WTC11 (cell line): ENCODE data around the gene MRPS9. TPM values are rescaled to one million over a fixed set of nuclear protein-coding genes. Genes with fewer than 3 reads are reported as not detected.

Source experiments
- ATAC-seq: fragments of 200-7000 bp; cut with Tn5 transposase; 2 replicates; pipeline ENCODE4 v1.10.0; 2021; ENCODE audit warnings: mild to moderate bottlenecking, moderate library complexity
- CTCF ChIA-PET: fragments of 300-600 bp; sonication (Branson Sonifier 250); formaldehyde crosslinking; loops from one replicate; lab custom pipeline; 2021; ENCODE audit warnings: antibody characterized with exemption; lab: Charles Lee
- POLR2A ChIA-PET: fragments of 350-600 bp; sonication (Branson Sonifier 250); formaldehyde crosslinking; loops from one replicate; lab custom pipeline; 2021; ENCODE audit warnings: antibody characterized with exemption; lab: Charles Lee
- DNase-seq: peaks from one replicate; pipeline ENCODE4 v3.0.0; 2021; ENCODE audit warnings: low spot score
- H3K27ac Mint-ChIP-seq: 2 replicates; pipeline ENCODE4 v1.8.0; 2021; ENCODE audit warnings: mixed read lengths
- H3K27me3 Mint-ChIP-seq: 2 replicates; pipeline ENCODE4 v1.8.0; 2021; ENCODE audit warnings: low read depth, mild to moderate bottlenecking, moderate library complexity, mixed read lengths
- H3K36me3 Mint-ChIP-seq: 2 replicates; pipeline ENCODE4 v1.8.0; 2021; ENCODE audit warnings: mixed read lengths
- H3K4me1 Mint-ChIP-seq: 2 replicates; pipeline ENCODE4 v1.8.0; 2022; ENCODE audit warnings: mixed read lengths
- H3K4me3 Mint-ChIP-seq: 2 replicates; pipeline ENCODE4 v1.8.0; 2021; ENCODE audit warnings: mild to moderate bottlenecking, moderate library complexity, mixed read lengths
- H3K9me3 Mint-ChIP-seq: 2 replicates; pipeline ENCODE4 v1.8.0; 2021; ENCODE audit warnings: mixed read lengths
- AR ChIP-seq: fragments of 250-450 bp; sonication (Bioruptor Pico); IDR thresholded peaks from 2 replicates; pipeline ENCODE4 v1.9.0; 2021; ENCODE audit warnings: mild to moderate bottlenecking
- ARID4B ChIP-seq: sonication (generic); formaldehyde crosslinking; IDR thresholded peaks from 2 replicates; pipeline ENCODE4 v1.8.0; 2023; ENCODE audit warnings: missing genetic modification reagents, mild to moderate bottlenecking, borderline replicate concordance
- ATF1 ChIP-seq: sonication (generic); formaldehyde crosslinking; IDR thresholded peaks from 2 replicates; pipeline ENCODE4 v1.8.1; 2023; ENCODE audit warnings: mild to moderate bottlenecking, moderate library complexity, missing genetic modification reagents
- ATF3 ChIP-seq: sonication (generic); formaldehyde crosslinking; conservative IDR thresholded peaks from 2 replicates; pipeline ENCODE4 v1.8.1; 2022; ENCODE audit warnings: mild to moderate bottlenecking, missing genetic modification reagents
- ATF6 ChIP-seq: sonication (generic); formaldehyde crosslinking; IDR thresholded peaks from 2 replicates; pipeline ENCODE4 v1.8.1; 2023; ENCODE audit warnings: mild to moderate bottlenecking, missing genetic modification reagents
- CREM ChIP-seq: sonication (generic); formaldehyde crosslinking; IDR thresholded peaks from 2 replicates; pipeline ENCODE4 v1.8.1; 2022; ENCODE audit warnings: mild to moderate bottlenecking, missing genetic modification reagents, moderate library complexity
- E2F4 ChIP-seq: sonication (generic); formaldehyde crosslinking; IDR thresholded peaks from 2 replicates; pipeline ENCODE4 v1.8.1; 2022; ENCODE audit warnings: low read depth, mild to moderate bottlenecking, moderate library complexity, missing genetic modification reagents, borderline replicate concordance
- ERG ChIP-seq: fragments of 250-450 bp; sonication (Bioruptor Pico); IDR thresholded peaks from 2 replicates; pipeline ENCODE4 v1.8.0; 2021; ENCODE audit warnings: mild to moderate bottlenecking
- FOXP1 ChIP-seq: sonication (generic); formaldehyde crosslinking; IDR thresholded peaks from 2 replicates; pipeline ENCODE4 v1.8.0; 2022; ENCODE audit warnings: missing genetic modification reagents, mild to moderate bottlenecking, moderate library complexity, borderline replicate concordance
- GRHL2 ChIP-seq: fragments of 250-450 bp; sonication (Bioruptor Pico); IDR thresholded peaks from 2 replicates; pipeline ENCODE4 v1.8.0; 2022; ENCODE audit warnings: mild to moderate bottlenecking, moderate library complexity; ENCODE audit not compliant: insufficient replicate concordance, severe bottlenecking
- GTF2I ChIP-seq: fragments of 250-450 bp; sonication (Bioruptor Pico); conservative IDR thresholded peaks from 2 replicates; pipeline ENCODE4 v1.4.0; 2021; ENCODE audit warnings: mild to moderate bottlenecking
- HMGA2 ChIP-seq: fragments of 250-450 bp; sonication (Bioruptor Pico); IDR thresholded peaks from 2 replicates; pipeline ENCODE4 v1.4.0; 2021; ENCODE audit warnings: mild to moderate bottlenecking, moderate library complexity
- IRF2 ChIP-seq: sonication (generic); formaldehyde crosslinking; IDR thresholded peaks from 2 replicates; pipeline ENCODE4 v1.8.0; 2022; ENCODE audit warnings: low read depth, missing genetic modification reagents, borderline replicate concordance
- MAX ChIP-seq: sonication (generic); formaldehyde crosslinking; IDR thresholded peaks from 2 replicates; pipeline ENCODE4 v1.8.0; 2022; ENCODE audit warnings: mild to moderate bottlenecking, missing genetic modification reagents
- MYBL2 ChIP-seq: sonication (generic); formaldehyde crosslinking; IDR thresholded peaks from 2 replicates; pipeline ENCODE4 v1.8.1; 2023; ENCODE audit warnings: mild to moderate bottlenecking, moderate library complexity, missing genetic modification reagents
- NFATC4 ChIP-seq: fragments of 250-450 bp; sonication (Bioruptor Pico); IDR thresholded peaks from 2 replicates; pipeline ENCODE4 v1.9.0; 2021; ENCODE audit warnings: mild to moderate bottlenecking
- NR1H2 ChIP-seq: sonication (generic); formaldehyde crosslinking; IDR thresholded peaks from 2 replicates; pipeline ENCODE4 v1.9.0; 2021; ENCODE audit warnings: mild to moderate bottlenecking, moderate library complexity, missing genetic modification reagents
- NR2C2 ChIP-seq: sonication (generic); formaldehyde crosslinking; IDR thresholded peaks from 2 replicates; pipeline ENCODE4 v1.8.0; 2022; ENCODE audit warnings: mild to moderate bottlenecking, missing genetic modification reagents
- SMAD4 ChIP-seq: sonication (generic); formaldehyde crosslinking; IDR thresholded peaks from 2 replicates; pipeline ENCODE4 v1.8.0; 2022; ENCODE audit warnings: mild to moderate bottlenecking, missing genetic modification reagents
- SOX15 ChIP-seq: fragments of 250-450 bp; sonication (Bioruptor Pico); IDR thresholded peaks from 2 replicates; pipeline ENCODE4 v1.9.0; 2021; ENCODE audit warnings: mild to moderate bottlenecking
- SP1 ChIP-seq: sonication (generic); formaldehyde crosslinking; conservative IDR thresholded peaks from 2 replicates; pipeline ENCODE4 v1.8.1; 2022; ENCODE audit warnings: missing genetic modification reagents
- TCF7 ChIP-seq: sonication (generic); formaldehyde crosslinking; IDR thresholded peaks from 2 replicates; pipeline ENCODE4 v1.8.0; 2022; ENCODE audit warnings: mild to moderate bottlenecking, low read depth, missing genetic modification reagents, moderate library complexity
- TP53 ChIP-seq: sonication (generic); formaldehyde crosslinking; IDR thresholded peaks from 2 replicates; pipeline ENCODE4 v1.8.1; 2023; ENCODE audit warnings: mild to moderate bottlenecking, missing genetic modification reagents
- ZNF232 ChIP-seq: sonication (generic); formaldehyde crosslinking; IDR thresholded peaks from 2 replicates; pipeline ENCODE4 v1.8.0; 2022; ENCODE audit warnings: mild to moderate bottlenecking, missing genetic modification reagents
- total RNA-seq: library from RNA; stranded (reverse); gene quantifications from 3 replicates; pipeline ENCODE4 v1.2.3, GENCODE V29; 2021

MRPS9 gene
- total RNA-seq, 1 experiment from 2014 or later: 75.3 TPM

- TF ChIP-seq MAX (no peak), MYBL2 (no peak), ATF6 (no peak), GRHL2 (CRISPR knock-in tag) (no peak), ARID4B (CRISPR knock-in tag) (no peak)
Measured at GRCh38 chr2:105126336-105126735, 88.5 kb downstream of the MRPS9 start (continued).

GRCh38 chr2:105127289-105127915, 89.5 kb downstream of the MRPS9 start:
- no peak overlapping the region for H3K27ac Mint-ChIP-seq
- DNase-seq (no peak), ATAC-seq (no peak)
- peaks cover 10% of the 10 kb centered on the region for H3K4me1 Mint-ChIP-seq
- H3K4me3 Mint-ChIP-seq: no peak overlapping the region
- peaks cover 3% of the 10 kb centered on the region for H3K27me3 Mint-ChIP-seq
- H3K36me3 Mint-ChIP-seq: peaks cover 6% of the 10 kb centered on the region; the same call in 1 of the 2 replicates
- CTCF ChIA-PET: interaction anchor here (3.3 kb wide), 1 partner anchor 108 kb away, joined by 12 read pairs; no protein-coding TSS in a partner anchor
- POLR2A ChIA-PET: no interaction called here
- peaks cover 15% of the 10 kb centered on the region for H3K9me3 Mint-ChIP-seq
- no peak for TF ChIP-seq AR
- TF ChIP-seq NR2C2 (CRISPR knock-in tag): no peak
- no peak for TF ChIP-seq SMAD4 (CRISPR knock-in tag)
- TF ChIP-seq SP1 (CRISPR knock-in tag): no peak
- no peak for TF ChIP-seq ATF3
- no peak for TF ChIP-seq ATF1 (CRISPR knock-in tag)
- TF ChIP-seq ZNF232 (CRISPR knock-in tag): no peak
- TF ChIP-seq SOX15 (CRISPR knock-in tag): no peak
- no peak for TF ChIP-seq IRF2 (CRISPR knock-in tag)
- TF ChIP-seq TP53 (CRISPR knock-in tag): no peak
- TF ChIP-seq FOXP1: no peak
- TF ChIP-seq HMGA2 (CRISPR knock-in tag): no peak
- TF ChIP-seq ERG: no peak
- no peak for TF ChIP-seq GTF2I (CRISPR knock-in tag)
- no peak for TF ChIP-seq E2F4 (CRISPR knock-in tag)
- no peak for TF ChIP-seq NFATC4 (CRISPR knock-in tag)
- TF ChIP-seq NR1H2 (CRISPR knock-in tag): no peak
- TF ChIP-seq TCF7 (CRISPR knock-in tag): no peak
- no peak for TF ChIP-seq CREM (CRISPR knock-in tag)
